ENCODE results near the gene RMND5A.

GRCh38 chr2:86782748-86783147 lies 62.7 kb downstream of the RMND5A start:
- TF ChIP-seq, protein P1, sequence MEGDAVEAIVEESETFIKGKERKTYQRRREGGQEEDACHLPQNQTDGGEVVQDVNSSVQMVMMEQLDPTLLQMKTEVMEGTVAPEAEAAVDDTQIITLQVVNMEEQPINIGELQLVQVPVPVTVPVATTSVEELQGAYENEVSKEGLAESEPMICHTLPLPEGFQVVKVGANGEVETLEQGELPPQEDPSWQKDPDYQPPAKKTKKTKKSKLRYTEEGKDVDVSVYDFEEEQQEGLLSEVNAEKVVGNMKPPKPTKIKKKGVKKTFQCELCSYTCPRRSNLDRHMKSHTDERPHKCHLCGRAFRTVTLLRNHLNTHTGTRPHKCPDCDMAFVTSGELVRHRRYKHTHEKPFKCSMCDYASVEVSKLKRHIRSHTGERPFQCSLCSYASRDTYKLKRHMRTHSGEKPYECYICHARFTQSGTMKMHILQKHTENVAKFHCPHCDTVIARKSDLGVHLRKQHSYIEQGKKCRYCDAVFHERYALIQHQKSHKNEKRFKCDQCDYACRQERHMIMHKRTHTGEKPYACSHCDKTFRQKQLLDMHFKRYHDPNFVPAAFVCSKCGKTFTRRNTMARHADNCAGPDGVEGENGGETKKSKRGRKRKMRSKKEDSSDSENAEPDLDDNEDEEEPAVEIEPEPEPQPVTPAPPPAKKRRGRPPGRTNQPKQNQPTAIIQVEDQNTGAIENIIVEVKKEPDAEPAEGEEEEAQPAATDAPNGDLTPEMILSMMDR (tag by site-specific recombination; IDR thresholded peaks at IDR 0.05) = no peak
- TF ChIP-seq ZNF292 (tag by site-specific recombination; IDR thresholded peaks at IDR 0.05; ENCODE audit: borderline replicate concordance, low read depth) (no peak), REST (tag by site-specific recombination; IDR thresholded peaks at IDR 0.05) (no peak), ZNF324 (tag by site-specific recombination; IDR thresholded peaks at IDR 0.05) (no peak), ZNF138 (tag by site-specific recombination; IDR thresholded peaks at IDR 0.05; ENCODE audit: borderline replicate concordance) (no peak), ZNF274 (IDR thresholded peaks at IDR 0.05; ENCODE audit: low read length) (no peak), ZNF274 (tag by site-specific recombination; IDR thresholded peaks at IDR 0.05; ENCODE audit: borderline replicate concordance) (no peak), ZNF792 (tag by site-specific recombination; IDR thresholded peaks at IDR 0.05) (no peak), SETDB1 (IDR thresholded peaks at IDR 0.05; ENCODE audit: insufficient read length, low read length) (no peak), ZNF423 (tag by site-specific recombination; IDR thresholded peaks at IDR 0.05) (no peak), ZNF747 (tag by site-specific recombination; IDR thresholded peaks at IDR 0.05) (no peak)
- TF ChIP-seq, protein P2, sequence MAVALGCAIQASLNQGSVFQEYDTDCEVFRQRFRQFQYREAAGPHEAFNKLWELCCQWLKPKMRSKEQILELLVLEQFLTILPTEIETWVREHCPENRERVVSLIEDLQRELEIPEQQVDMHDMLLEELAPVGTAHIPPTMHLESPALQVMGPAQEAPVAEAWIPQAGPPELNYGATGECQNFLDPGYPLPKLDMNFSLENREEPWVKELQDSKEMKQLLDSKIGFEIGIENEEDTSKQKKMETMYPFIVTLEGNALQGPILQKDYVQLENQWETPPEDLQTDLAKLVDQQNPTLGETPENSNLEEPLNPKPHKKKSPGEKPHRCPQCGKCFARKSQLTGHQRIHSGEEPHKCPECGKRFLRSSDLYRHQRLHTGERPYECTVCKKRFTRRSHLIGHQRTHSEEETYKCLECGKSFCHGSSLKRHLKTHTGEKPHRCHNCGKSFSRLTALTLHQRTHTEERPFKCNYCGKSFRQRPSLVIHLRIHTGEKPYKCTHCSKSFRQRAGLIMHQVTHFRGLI (tag by site-specific recombination; IDR thresholded peaks at IDR 0.05) = no peak
